ENCODE measurements around the gene TENM3. TPM values are rescaled to one million over a fixed set of nuclear protein-coding genes. Genes with fewer than 3 reads are reported as not detected.
"Not testable (repeated sequence)": the region's sequence is repeated elsewhere in the genome, so short reads cannot be mapped to it uniquely, and the experiment has no call there.

Gene TENM3
- total RNA-seq, 1 donor from 2014 or later, result 106 TPM

- no peak for TF ChIP-seq CTCF (IDR thresholded peaks at IDR 0.05; ENCODE audit: unreplicated experiment)
- DNase-seq (ENCODE audit: low spot score in 2 of 2, unreplicated experiment in 2 of 2), result no peak
- peaks cover 11% of the 10 kb centered on the region for H3K36me3 Mint-ChIP-seq
- no peaks in the 10 kb centered on the region for H3K27me3 Mint-ChIP-seq (ENCODE audit: low read depth)
- H3K4me1 Mint-ChIP-seq, result peaks cover 13% of the 10 kb centered on the region
- no peak overlapping the region for H3K4me3 Mint-ChIP-seq
- no peak overlapping the region for H3K27ac Mint-ChIP-seq
- H3K9me3 Mint-ChIP-seq, result peaks cover 11% of the 10 kb centered on the region
These were observed 127.3 kb downstream of the TENM3 start for GRCh38 chr4:182370491-182370890.

- no peak overlapping the region for H3K27ac Mint-ChIP-seq
- no peak for DNase-seq (ENCODE audit: low spot score in 2 of 2, unreplicated experiment in 2 of 2)
- peaks cover 9% of the 10 kb centered on the region for H3K9me3 Mint-ChIP-seq
- peaks cover 12% of the 10 kb centered on the region for H3K36me3 Mint-ChIP-seq
- no peak for TF ChIP-seq CTCF (IDR thresholded peaks at IDR 0.05; ENCODE audit: unreplicated experiment)
- H3K4me3 Mint-ChIP-seq, result no peak overlapping the region
- H3K27me3 Mint-ChIP-seq (ENCODE audit: low read depth), result no peaks in the 10 kb centered on the region
- peaks cover 23% of the 10 kb centered on the region for H3K4me1 Mint-ChIP-seq
These were observed 137.6 kb downstream of the TENM3 start for GRCh38 chr4:182380771-182381181.

- Mint-ChIP-seq H3K4me3 (no peak overlapping the region), H3K36me3 (peaks cover 21% of the 10 kb centered on the region), H3K27ac (no peak overlapping the region), H3K27me3 (ENCODE audit: low read depth) (no peaks in the 10 kb centered on the region), H3K9me3 (peaks cover 9% of the 10 kb centered on the region), H3K4me1 (peaks cover 17% of the 10 kb centered on the region)
- no peak for DNase-seq (ENCODE audit: low spot score in 2 of 2, unreplicated experiment in 2 of 2)
- no peak for TF ChIP-seq CTCF (IDR thresholded peaks at IDR 0.05; ENCODE audit: unreplicated experiment)
These were observed 139.7 kb downstream of the TENM3 start for GRCh38 chr4:182382941-182383340.

GRCh38 chr4:182384631-182385091 is 141.5 kb downstream of the TENM3 start:
- no peak for DNase-seq (ENCODE audit: low spot score in 2 of 2, unreplicated experiment in 2 of 2)
- Mint-ChIP-seq H3K4me3 (no peak overlapping the region), H3K4me1 (peaks cover 16% of the 10 kb centered on the region), H3K9me3 (peaks cover 4% of the 10 kb centered on the region), H3K36me3 (peaks cover 19% of the 10 kb centered on the region), H3K27me3 (ENCODE audit: low read depth) (no peaks in the 10 kb centered on the region), H3K27ac (peak overlapping the region; percentile 85)
- no peak for TF ChIP-seq CTCF (IDR thresholded peaks at IDR 0.05; ENCODE audit: unreplicated experiment)

GRCh38 chr4:182385897-182386296 is 142.7 kb downstream of the TENM3 start:
- Mint-ChIP-seq H3K9me3 (peaks cover 4% of the 10 kb centered on the region), H3K4me1 (peaks cover 21% of the 10 kb centered on the region), H3K4me3 (no peak overlapping the region), H3K36me3 (peaks cover 18% of the 10 kb centered on the region), H3K27ac (no peak overlapping the region), H3K27me3 (ENCODE audit: low read depth) (no peaks in the 10 kb centered on the region)
- no peak for TF ChIP-seq CTCF (IDR thresholded peaks at IDR 0.05; ENCODE audit: unreplicated experiment)
- no peak for DNase-seq (ENCODE audit: low spot score in 2 of 2, unreplicated experiment in 2 of 2)

- Mint-ChIP-seq H3K36me3 (peaks cover 18% of the 10 kb centered on the region), H3K4me1 (peaks cover 26% of the 10 kb centered on the region)
- not testable (repeated sequence) for H3K27ac Mint-ChIP-seq; H3K27me3 Mint-ChIP-seq (ENCODE audit: low read depth); H3K4me3 Mint-ChIP-seq; DNase-seq (ENCODE audit: low spot score in 2 of 2, unreplicated experiment in 2 of 2); H3K9me3 Mint-ChIP-seq
These were observed 143.4 kb downstream of the TENM3 start for GRCh38 chr4:182386576-182386975.

Data from mesothelial cell of epicardium (in vitro differentiated cells).